GM12878 (cell line): ENCODE results near the gene SLC26A11.

Experiments
- ATF7 ChIP-seq: fragments of 450-650 bp; IDR thresholded peaks from 2 replicates; pipeline ENCODE4 v1.6.1; 2016; ENCODE audit warnings: low read depth, mild to moderate bottlenecking
- CBFB ChIP-seq: IDR thresholded peaks from 2 replicates; pipeline ENCODE4 v1.6.1; 2016; ENCODE audit warnings: antibody characterized with exemption, low read depth
- CREB1 ChIP-seq: IDR thresholded peaks from 2 replicates; pipeline ENCODE4 v1.6.1; 2012; ENCODE audit warnings: low read depth, mild to moderate bottlenecking, inconsistent platforms
- EGR1 ChIP-seq, 2 experiments: IDR thresholded peaks; 1 replicate in 1 of 2; 2 replicates in 1 of 2; pipeline ENCODE4 v1.6.1; 2011 to 2012; ENCODE audit warnings: low read depth in 2 of 2, low read length in 2 of 2, borderline replicate concordance in 1 of 2, mild to moderate bottlenecking in 1 of 2, moderate library complexity in 1 of 2
- EP300 ChIP-seq, 2 experiments: fragments of 150-350 bp in 1 of 2; IDR thresholded peaks; 2 replicates each; pipeline ENCODE4 v1.6.1; 2011 to 2012; ENCODE audit warnings: low read depth in 2 of 2, low read length in 2 of 2, borderline replicate concordance in 1 of 2, improper control_type of control experiment in 1 of 2, inconsistent platforms in 1 of 2; ENCODE audit not compliant: control insufficient read depth in 1 of 2
- PBX3 ChIP-seq: IDR thresholded peaks from 2 replicates; pipeline ENCODE4 v1.6.1; 2011; ENCODE audit warnings: mild to moderate bottlenecking, low read depth, low read length, moderate library complexity; ENCODE audit not compliant: insufficient replicate concordance
- POLR2A ChIP-seq: IDR thresholded peaks from 2 replicates; pipeline ENCODE4 v1.6.1; 2011; ENCODE audit warnings: low read depth, mild to moderate bottlenecking, low read length
- POLR2AphosphoS5 ChIP-seq: IDR thresholded peaks from 2 replicates; pipeline ENCODE4 v1.6.1; 2011; ENCODE audit warnings: mild to moderate bottlenecking, low read length, inconsistent platforms
- SREBF2 ChIP-seq: IDR thresholded peaks from 2 replicates; pipeline ENCODE4 v1.6.1; 2012; ENCODE audit warnings: mild to moderate bottlenecking, low read length
- STAT1 ChIP-seq: fragments of 450-650 bp; conservative IDR thresholded peaks from 2 replicates; pipeline ENCODE4 v1.6.1; 2014; ENCODE audit warnings: antibody characterized with exemption, mild to moderate bottlenecking
- TF ChIP-seq, protein P1 (sequence below), 3 experiments: IDR thresholded peaks in 2 of 3; conservative IDR thresholded peaks in 1 of 3; 2 replicates each; pipeline ENCODE4 v1.5.1; 2011; ENCODE audit warnings: low read depth in 3 of 3, low read length in 3 of 3, mild to moderate bottlenecking in 3 of 3, control low read depth in 2 of 3, moderate library complexity in 2 of 3, inconsistent platforms in 1 of 3, mixed read lengths in 1 of 3; ENCODE audit not compliant: control insufficient read depth in 2 of 3, insufficient read depth in 1 of 3; ENCODE audit errors: extremely low read depth in 1 of 3
- TF ChIP-seq, protein P2 (sequence below): IDR thresholded peaks from 2 replicates; pipeline ENCODE4 v1.6.1; 2012; ENCODE audit warnings: mild to moderate bottlenecking, low read depth, low read length
- TF ChIP-seq, protein P3 (sequence below): IDR thresholded peaks from 2 replicates; pipeline ENCODE4 v1.6.1; 2011; ENCODE audit warnings: low read depth, mild to moderate bottlenecking, low read length, moderate library complexity, borderline replicate concordance; ENCODE audit errors: extremely low read depth
- TF ChIP-seq, protein P4 (sequence below): IDR thresholded peaks from 2 replicates; pipeline ENCODE4 v1.6.1; 2011; ENCODE audit warnings: borderline replicate concordance, low read depth, mild to moderate bottlenecking, moderate library complexity, mixed read lengths, low read length; ENCODE audit not compliant: insufficient read depth; ENCODE audit errors: extremely low read length

DNA sequence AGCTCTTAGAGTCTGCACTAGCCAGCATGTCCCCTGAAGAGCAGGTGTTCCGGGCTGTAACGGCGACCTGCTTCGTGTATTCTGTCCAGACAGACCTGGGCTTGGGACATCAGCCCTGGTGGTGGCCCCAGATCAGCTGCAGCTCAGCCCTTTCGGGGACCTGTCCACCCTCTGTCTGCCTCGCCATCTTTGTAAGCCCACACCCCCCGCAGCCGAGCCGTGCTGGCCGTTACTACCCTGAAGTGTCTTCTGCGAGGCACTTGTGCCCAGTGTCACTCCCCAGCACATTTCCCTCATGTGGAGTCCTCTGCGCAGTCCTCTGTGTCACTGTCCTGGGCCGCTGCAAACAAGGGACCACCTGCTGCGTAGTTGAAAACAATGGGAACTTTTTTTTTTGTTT lies 40.0 kb upstream of the SLC26A11 start:
- TF ChIP-seq, protein P1, sequence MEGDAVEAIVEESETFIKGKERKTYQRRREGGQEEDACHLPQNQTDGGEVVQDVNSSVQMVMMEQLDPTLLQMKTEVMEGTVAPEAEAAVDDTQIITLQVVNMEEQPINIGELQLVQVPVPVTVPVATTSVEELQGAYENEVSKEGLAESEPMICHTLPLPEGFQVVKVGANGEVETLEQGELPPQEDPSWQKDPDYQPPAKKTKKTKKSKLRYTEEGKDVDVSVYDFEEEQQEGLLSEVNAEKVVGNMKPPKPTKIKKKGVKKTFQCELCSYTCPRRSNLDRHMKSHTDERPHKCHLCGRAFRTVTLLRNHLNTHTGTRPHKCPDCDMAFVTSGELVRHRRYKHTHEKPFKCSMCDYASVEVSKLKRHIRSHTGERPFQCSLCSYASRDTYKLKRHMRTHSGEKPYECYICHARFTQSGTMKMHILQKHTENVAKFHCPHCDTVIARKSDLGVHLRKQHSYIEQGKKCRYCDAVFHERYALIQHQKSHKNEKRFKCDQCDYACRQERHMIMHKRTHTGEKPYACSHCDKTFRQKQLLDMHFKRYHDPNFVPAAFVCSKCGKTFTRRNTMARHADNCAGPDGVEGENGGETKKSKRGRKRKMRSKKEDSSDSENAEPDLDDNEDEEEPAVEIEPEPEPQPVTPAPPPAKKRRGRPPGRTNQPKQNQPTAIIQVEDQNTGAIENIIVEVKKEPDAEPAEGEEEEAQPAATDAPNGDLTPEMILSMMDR (IDR thresholded peaks at IDR 0.05 in 2 of 3, conservative IDR thresholded peaks at IDR 0.05 in 1 of 3; ENCODE audit: control insufficient read depth in 2 of 3, extremely low read depth in 1 of 3, insufficient read depth in 1 of 3, low read depth in 3 of 3, low read length in 3 of 3): no peak
- TF ChIP-seq STAT1 (no peak), POLR2AphosphoS5 (no peak), EGR1 (IDR thresholded peaks at IDR 0.05; ENCODE audit: borderline replicate concordance in 1 of 2, low read depth in 2 of 2, low read length in 2 of 2) (no peak), PBX3 (no peak), CBFB (no peak), CREB1 (no peak), SREBF2 (no peak), EP300 (IDR thresholded peaks at IDR 0.05; ENCODE audit: borderline replicate concordance in 1 of 2, control insufficient read depth in 1 of 2, low read depth in 2 of 2, low read length in 2 of 2) (no peak), POLR2A (no peak), ATF7 (no peak)
- TF ChIP-seq, protein P2, sequence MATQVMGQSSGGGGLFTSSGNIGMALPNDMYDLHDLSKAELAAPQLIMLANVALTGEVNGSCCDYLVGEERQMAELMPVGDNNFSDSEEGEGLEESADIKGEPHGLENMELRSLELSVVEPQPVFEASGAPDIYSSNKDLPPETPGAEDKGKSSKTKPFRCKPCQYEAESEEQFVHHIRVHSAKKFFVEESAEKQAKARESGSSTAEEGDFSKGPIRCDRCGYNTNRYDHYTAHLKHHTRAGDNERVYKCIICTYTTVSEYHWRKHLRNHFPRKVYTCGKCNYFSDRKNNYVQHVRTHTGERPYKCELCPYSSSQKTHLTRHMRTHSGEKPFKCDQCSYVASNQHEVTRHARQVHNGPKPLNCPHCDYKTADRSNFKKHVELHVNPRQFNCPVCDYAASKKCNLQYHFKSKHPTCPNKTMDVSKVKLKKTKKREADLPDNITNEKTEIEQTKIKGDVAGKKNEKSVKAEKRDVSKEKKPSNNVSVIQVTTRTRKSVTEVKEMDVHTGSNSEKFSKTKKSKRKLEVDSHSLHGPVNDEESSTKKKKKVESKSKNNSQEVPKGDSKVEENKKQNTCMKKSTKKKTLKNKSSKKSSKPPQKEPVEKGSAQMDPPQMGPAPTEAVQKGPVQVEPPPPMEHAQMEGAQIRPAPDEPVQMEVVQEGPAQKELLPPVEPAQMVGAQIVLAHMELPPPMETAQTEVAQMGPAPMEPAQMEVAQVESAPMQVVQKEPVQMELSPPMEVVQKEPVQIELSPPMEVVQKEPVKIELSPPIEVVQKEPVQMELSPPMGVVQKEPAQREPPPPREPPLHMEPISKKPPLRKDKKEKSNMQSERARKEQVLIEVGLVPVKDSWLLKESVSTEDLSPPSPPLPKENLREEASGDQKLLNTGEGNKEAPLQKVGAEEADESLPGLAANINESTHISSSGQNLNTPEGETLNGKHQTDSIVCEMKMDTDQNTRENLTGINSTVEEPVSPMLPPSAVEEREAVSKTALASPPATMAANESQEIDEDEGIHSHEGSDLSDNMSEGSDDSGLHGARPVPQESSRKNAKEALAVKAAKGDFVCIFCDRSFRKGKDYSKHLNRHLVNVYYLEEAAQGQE: no peak
- TF ChIP-seq, protein P3, sequence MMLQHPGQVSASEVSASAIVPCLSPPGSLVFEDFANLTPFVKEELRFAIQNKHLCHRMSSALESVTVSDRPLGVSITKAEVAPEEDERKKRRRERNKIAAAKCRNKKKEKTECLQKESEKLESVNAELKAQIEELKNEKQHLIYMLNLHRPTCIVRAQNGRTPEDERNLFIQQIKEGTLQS: no peak
- TF ChIP-seq, protein P4, sequence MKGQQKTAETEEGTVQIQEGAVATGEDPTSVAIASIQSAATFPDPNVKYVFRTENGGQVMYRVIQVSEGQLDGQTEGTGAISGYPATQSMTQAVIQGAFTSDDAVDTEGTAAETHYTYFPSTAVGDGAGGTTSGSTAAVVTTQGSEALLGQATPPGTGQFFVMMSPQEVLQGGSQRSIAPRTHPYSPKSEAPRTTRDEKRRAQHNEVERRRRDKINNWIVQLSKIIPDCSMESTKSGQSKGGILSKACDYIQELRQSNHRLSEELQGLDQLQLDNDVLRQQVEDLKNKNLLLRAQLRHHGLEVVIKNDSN: no peak
